HL-60 (cell line): ENCODE measurements around the gene AFF3.

Experiments
- GABPA ChIP-seq: IDR thresholded peaks from 2 replicates; pipeline ENCODE4 v1.6.1; 2012; ENCODE audit warnings: low read depth
- POLR2AphosphoS5 ChIP-seq: IDR thresholded peaks from 2 replicates; pipeline ENCODE4 v1.6.1; 2012; ENCODE audit warnings: low read depth
- SPI1 ChIP-seq: IDR thresholded peaks from 2 replicates; pipeline ENCODE4 v1.6.1; 2012; ENCODE audit warnings: low read depth, mild to moderate bottlenecking, borderline replicate concordance
- TF ChIP-seq, protein P1 (sequence below): IDR thresholded peaks from one replicate; pipeline ENCODE4 v1.5.1; 2011; ENCODE audit warnings: low read length, control low read depth, inconsistent platforms; ENCODE audit not compliant: insufficient read depth

- TF ChIP-seq POLR2AphosphoS5: no peak
- TF ChIP-seq SPI1: peak; percentile 88
- TF ChIP-seq, protein P1, sequence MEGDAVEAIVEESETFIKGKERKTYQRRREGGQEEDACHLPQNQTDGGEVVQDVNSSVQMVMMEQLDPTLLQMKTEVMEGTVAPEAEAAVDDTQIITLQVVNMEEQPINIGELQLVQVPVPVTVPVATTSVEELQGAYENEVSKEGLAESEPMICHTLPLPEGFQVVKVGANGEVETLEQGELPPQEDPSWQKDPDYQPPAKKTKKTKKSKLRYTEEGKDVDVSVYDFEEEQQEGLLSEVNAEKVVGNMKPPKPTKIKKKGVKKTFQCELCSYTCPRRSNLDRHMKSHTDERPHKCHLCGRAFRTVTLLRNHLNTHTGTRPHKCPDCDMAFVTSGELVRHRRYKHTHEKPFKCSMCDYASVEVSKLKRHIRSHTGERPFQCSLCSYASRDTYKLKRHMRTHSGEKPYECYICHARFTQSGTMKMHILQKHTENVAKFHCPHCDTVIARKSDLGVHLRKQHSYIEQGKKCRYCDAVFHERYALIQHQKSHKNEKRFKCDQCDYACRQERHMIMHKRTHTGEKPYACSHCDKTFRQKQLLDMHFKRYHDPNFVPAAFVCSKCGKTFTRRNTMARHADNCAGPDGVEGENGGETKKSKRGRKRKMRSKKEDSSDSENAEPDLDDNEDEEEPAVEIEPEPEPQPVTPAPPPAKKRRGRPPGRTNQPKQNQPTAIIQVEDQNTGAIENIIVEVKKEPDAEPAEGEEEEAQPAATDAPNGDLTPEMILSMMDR: no peak
- TF ChIP-seq GABPA: no peak
Observed at GRCh38 chr2:99802734-99803133, 339.7 kb downstream of the AFF3 start.
